Activated T-cell treated with anti-CD3 and anti-CD28 coated beads, Interleukin-2, amount 50 U/mL, for 4 hours (primary cell): ENCODE measurements around the gene MACROD2. TPM values are rescaled to one million over a fixed set of nuclear protein-coding genes. Genes with fewer than 3 reads are reported as not detected.
"Not testable (repeated sequence)": the region's sequence is repeated elsewhere in the genome, so short reads cannot be mapped to it uniquely, and the experiment has no call there.

Experiments used
- ATAC-seq, 2 donors: fragments of 200-7000 bp; cut with Tn5 transposase; one replicate each; pipeline ENCODE4 v1.10.0; 2021
- DNase-seq: peaks from one replicate; pipeline ENCODE4 v3.0.0-alpha.2; 2020
- H3K27me3 Mint-ChIP-seq: one replicate; pipeline ENCODE4 v1.8.0; 2021; ENCODE audit warnings: low read depth, mixed read lengths
- H3K36me3 Mint-ChIP-seq: one replicate; pipeline ENCODE4 v1.8.0; 2022; ENCODE audit warnings: mixed read lengths; ENCODE audit not compliant: insufficient read depth
- H3K4me1 Mint-ChIP-seq: one replicate; pipeline ENCODE4 v1.8.0; 2021; ENCODE audit warnings: low read depth, mixed read lengths
- H3K4me3 Mint-ChIP-seq: one replicate; pipeline ENCODE4 v1.8.0; 2021; ENCODE audit warnings: mild to moderate bottlenecking, moderate library complexity, mixed read lengths
- H3K9me3 Mint-ChIP-seq: one replicate; pipeline ENCODE4 v1.8.0; 2021; ENCODE audit warnings: mixed read lengths
- total RNA-seq, 3 donors: library from RNA; stranded (reverse); gene quantifications; one replicate each; pipeline ENCODE4 v1.2.1, GENCODE V29; 2021

MACROD2 gene
- total RNA-seq, 3 donors from 2014 or later = 0.10 TPM; not detected in 2

DNA sequence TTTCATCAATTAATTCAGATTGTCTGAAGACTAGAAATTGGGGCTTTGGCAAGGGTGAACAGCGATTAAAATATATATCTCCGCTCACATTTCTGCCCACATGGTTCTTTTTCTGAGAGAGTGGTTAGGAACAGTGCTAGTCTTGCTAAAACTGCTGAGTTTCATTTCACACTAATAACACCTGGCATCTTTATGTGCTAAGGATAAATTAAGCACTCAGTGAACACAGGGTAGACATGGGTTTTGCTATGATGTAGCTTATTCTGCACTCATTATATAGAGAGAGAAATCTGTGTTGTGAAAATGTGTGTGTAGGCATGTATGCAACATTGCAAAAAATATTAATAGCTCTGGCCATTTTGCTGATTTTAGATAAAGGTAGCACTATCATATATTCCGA, 965.5 kb downstream of the MACROD2 start:
- no peak overlapping the region for H3K4me3 Mint-ChIP-seq
- no peak for DNase-seq
- no peaks in the 10 kb centered on the region for H3K27me3 Mint-ChIP-seq
- no peaks in the 10 kb centered on the region for H3K4me1 Mint-ChIP-seq
- H3K36me3 Mint-ChIP-seq = no peaks in the 10 kb centered on the region
- H3K9me3 Mint-ChIP-seq = peaks cover 7% of the 10 kb centered on the region
- ATAC-seq = no peak

DNA sequence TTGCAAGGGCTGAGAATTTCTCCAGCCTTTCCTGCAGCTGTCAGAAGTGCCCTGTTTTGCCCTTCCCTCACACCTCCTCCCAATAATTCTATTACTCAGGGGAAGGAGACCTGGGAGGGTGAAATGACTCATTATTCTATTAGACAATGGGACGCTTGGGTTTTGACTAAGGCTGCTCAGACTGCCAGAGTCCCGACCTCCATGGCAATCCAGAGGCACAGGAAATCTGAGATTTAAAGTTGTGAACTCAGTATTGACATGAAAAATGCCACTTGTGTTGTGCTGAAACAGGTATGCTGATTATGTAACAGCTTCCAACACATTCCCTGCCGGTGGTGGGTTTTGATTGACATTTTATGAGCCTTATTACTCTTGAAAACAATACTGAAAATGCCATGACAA, 967.9 kb downstream of the MACROD2 start:
- no peak for DNase-seq
- H3K9me3 Mint-ChIP-seq = peaks cover 7% of the 10 kb centered on the region
- H3K4me1 Mint-ChIP-seq = no peaks in the 10 kb centered on the region
- H3K4me3 Mint-ChIP-seq = no peak overlapping the region
- H3K36me3 Mint-ChIP-seq = no peaks in the 10 kb centered on the region
- no peaks in the 10 kb centered on the region for H3K27me3 Mint-ChIP-seq
- no peak for ATAC-seq

DNA sequence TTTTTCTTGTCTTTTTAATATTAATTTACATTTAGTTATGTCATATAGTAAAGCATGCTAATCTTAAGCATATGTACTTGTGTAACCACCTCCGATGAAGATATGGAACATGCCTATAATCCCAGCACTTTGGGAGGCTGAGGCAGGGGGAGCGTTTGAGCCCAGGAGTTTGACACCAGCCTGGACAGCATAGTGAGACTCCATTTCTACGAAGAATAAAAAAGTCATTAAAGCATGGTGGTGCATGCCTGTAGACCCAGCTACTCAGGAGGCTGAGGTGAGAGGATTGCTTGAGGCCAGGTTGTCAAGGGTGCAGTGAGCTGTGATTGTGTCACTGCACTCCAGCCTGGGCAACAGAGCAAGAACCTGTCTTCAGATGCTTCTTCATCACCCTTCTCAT, 970.9 kb downstream of the MACROD2 start:
- H3K36me3 Mint-ChIP-seq = no peaks in the 10 kb centered on the region
- no peak for ATAC-seq
- no peaks in the 10 kb centered on the region for H3K4me1 Mint-ChIP-seq
- no peak for DNase-seq
- no peak overlapping the region for H3K4me3 Mint-ChIP-seq
- no peaks in the 10 kb centered on the region for H3K27me3 Mint-ChIP-seq
- H3K9me3 Mint-ChIP-seq = peaks cover 3% of the 10 kb centered on the region

DNA sequence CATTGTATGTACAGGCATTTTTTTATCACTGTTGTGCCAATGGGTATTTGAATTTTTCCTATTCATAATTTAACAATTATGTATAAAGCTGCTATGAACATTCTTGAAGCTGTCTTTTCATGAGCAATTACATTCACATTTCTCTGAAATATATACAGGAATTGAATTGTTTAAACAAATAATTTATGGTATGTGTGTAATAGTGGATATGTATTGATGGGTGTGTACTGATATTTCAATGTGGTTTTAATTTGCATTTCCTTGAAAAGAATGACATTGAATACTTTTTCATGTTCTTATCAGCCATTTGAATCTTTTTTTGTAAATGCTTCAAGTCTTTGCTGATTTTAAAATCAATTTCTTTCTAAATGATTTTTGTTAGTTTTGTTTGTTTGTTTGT, 971.5 kb downstream of the MACROD2 start:
- Mint-ChIP-seq H3K4me3 (no peak overlapping the region), H3K36me3 (no peaks in the 10 kb centered on the region), H3K9me3 (peaks cover 3% of the 10 kb centered on the region), H3K27me3 (no peaks in the 10 kb centered on the region), H3K4me1 (no peaks in the 10 kb centered on the region)
- DNase-seq (no peak), ATAC-seq (no peak)

DNA sequence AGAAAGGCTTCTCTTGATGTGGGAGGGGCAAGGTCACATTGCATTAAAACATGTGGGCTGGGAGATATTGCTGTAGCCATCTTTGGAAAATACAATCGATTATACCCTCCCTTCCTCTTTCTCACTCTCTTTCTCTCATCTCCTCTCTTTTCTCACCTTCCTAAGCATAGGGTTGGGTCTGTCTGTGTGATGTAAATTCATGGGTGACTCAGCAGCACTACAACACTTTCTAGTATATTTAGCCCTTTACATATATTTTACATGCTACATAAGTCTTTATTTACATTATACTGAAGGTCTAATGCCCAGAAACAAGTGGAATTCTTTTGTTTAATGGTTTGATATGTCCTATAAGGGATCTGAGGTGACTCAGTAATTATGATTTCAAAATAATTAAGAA, 976.9 kb downstream of the MACROD2 start:
- no peaks in the 10 kb centered on the region for H3K36me3 Mint-ChIP-seq
- peaks cover 11% of the 10 kb centered on the region for H3K9me3 Mint-ChIP-seq
- no peak for DNase-seq
- H3K4me1 Mint-ChIP-seq = no peaks in the 10 kb centered on the region
- H3K4me3 Mint-ChIP-seq = no peak overlapping the region
- H3K27me3 Mint-ChIP-seq = no peaks in the 10 kb centered on the region
- ATAC-seq = no peak

DNA sequence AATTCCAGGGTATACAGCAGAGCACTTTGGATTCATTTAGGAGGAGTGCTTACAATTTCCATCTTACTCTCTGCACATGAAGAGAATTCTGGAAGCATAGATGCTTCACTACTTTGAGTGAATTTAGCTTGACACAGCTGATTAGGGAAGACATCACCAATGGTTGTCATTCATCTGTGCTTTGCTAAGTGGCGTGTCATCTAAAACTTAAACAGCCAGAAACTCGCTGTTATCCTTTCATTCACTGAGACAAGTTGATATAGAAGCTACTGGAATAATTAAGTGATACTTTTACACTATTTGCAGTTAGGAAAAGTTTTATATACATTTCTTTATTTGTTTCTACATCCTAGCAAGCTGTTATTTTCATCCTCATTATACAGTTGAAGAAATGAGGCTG, 977.4 kb downstream of the MACROD2 start:
- no peak for ATAC-seq
- Mint-ChIP-seq H3K36me3 (no peaks in the 10 kb centered on the region), H3K4me1 (no peaks in the 10 kb centered on the region), H3K27me3 (no peaks in the 10 kb centered on the region), H3K9me3 (peaks cover 14% of the 10 kb centered on the region), H3K4me3 (no peak overlapping the region)
- DNase-seq = no peak

DNA sequence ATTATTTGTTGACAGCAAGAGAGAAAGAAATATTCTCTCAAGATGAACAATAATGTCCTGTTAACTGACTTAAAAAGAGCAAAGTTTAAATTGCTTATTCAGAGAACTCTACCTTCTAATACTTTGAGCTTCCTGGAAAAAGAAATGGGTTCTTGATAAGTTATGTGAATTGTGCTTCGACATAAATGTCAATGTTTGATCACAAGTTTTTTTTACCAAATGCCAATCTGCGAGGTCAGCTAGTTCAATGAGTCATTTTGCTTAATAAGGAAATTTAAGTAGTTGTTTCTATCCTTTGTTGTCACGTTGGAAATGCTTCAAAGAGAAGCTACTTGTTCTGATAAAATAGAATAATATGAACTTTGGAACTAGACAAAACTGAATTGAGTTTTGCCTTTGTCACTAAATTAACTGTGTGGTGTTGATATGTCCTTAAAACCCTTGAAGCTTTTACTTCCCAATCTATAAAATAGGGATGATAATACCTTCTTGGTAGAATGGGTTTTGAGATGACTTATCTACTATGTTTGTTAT, 984.2 kb downstream of the MACROD2 start:
- H3K4me1 Mint-ChIP-seq = no peaks in the 10 kb centered on the region
- ATAC-seq (no peak), DNase-seq (no peak)
- H3K4me3 Mint-ChIP-seq = no peak overlapping the region
- no peaks in the 10 kb centered on the region for H3K36me3 Mint-ChIP-seq
- H3K9me3 Mint-ChIP-seq = peaks cover 40% of the 10 kb centered on the region
- no peaks in the 10 kb centered on the region for H3K27me3 Mint-ChIP-seq

DNA sequence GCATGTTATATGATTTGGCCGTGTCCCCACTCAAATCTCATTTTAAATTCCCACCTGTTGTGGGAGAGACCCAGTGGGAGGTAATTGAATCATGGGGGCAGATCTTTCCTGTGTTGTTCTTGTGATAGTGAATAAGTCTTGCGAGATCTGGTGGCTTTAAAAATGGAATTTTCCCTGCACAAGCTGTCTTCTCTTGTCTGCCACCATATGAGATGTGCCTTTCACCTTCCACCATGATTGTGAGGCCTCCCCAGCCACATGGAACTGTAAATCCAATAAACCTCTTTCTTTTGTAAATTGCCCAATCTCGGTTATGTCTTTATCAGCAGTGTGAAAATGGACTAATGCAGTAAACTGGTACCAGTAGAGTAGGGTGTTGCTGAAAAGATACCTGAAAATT, 986.2 kb downstream of the MACROD2 start:
- H3K4me1 Mint-ChIP-seq = not testable (repeated sequence)

DNA sequence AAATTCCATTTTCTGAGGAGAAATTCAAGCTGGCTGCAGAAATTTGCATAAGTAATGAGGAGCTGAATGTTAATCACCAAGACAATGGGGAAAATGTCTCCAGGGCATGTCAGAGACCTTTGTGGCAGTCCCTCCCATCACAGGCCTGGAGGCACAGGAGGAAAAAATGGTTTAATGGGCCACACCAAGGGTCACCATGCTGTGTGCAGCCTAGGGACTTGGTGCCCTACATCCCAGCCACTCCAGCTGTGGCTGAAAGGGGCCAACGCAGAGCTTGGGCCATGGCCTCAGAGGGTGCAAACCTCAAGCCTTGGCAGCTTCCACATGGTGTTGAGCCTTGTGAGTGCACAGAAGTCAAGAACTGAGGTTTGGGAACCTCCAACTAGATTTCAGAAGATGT, 987.0 kb downstream of the MACROD2 start:
- DNase-seq = not testable (repeated sequence)

More for the DNA sequence above, 986.2 kb downstream of the MACROD2 start:
- not testable (repeated sequence) for DNase-seq, H3K4me3 Mint-ChIP-seq, H3K27me3 Mint-ChIP-seq, H3K36me3 Mint-ChIP-seq, ATAC-seq
- peaks cover 31% of the 10 kb centered on the region for H3K9me3 Mint-ChIP-seq

DNA sequence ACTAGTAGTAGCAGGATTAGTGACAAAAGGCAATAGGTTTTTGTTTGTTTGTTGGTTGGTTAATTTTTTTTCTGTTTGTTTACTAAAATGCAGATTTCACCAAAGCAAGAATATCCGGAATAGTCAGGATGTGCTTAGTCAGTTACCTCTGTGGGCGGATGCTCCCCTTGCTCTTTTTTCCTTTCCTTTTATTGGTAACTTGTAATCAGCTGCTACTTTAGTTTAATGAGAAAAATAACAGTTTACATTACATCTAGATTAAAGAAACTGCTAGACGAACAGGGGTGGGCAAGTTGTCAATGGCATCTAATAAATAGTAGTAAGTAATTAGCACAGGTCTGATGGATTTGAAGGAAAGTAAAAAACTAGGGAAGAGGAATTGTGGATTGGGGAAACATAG, 989.0 kb downstream of the MACROD2 start:
- DNase-seq (no peak), ATAC-seq (no peak)
- Mint-ChIP-seq H3K4me1 (no peaks in the 10 kb centered on the region), H3K27me3 (no peaks in the 10 kb centered on the region), H3K4me3 (no peak overlapping the region), H3K36me3 (no peaks in the 10 kb centered on the region), H3K9me3 (peaks cover 28% of the 10 kb centered on the region)

More for the DNA sequence above, 987.0 kb downstream of the MACROD2 start:
- H3K4me3 Mint-ChIP-seq, ATAC-seq, H3K36me3 Mint-ChIP-seq, H3K4me1 Mint-ChIP-seq, H3K27me3 Mint-ChIP-seq: not testable (repeated sequence)
- H3K9me3 Mint-ChIP-seq = peaks cover 31% of the 10 kb centered on the region

DNA sequence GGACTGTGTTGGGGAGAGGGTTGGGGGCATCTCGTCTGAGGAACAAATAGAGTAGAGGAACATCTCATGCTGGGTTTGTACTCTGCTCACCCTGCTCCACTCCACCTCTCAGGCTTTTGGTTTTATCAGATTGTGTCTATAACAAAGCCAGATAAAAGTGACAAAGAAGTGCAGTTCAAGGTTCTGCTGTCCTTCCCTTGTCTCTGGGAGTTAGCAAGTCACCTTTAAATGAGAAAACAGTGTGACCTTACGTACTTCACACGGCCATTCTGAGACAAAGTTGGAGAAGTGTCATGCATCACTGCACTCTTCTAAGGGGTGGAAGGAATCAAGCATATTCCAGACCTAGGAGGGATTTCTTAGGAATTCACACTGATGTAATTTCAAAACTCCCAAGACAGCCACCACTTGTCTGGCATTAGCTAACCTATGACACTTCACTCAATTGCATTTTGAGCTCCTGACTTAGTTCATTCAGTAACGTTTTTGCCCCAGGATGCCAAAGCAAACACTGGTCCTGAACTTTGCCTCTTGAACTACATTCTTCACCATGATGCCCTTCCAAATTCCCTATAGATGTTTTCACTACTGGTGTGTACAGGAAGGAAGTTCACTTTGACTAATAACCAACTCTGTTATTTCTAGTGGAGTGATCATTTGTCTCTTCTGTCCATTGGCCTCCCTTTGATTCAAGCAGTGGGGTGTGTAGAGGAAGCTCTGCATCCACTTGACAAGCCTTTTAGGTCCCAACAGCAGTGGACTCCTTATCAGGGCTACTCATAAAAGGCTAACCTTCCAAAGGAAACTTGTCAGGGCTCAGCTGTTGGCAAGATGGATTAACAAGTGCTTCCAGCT, 989.7 kb downstream of the MACROD2 start:
- DNase-seq (no peak), ATAC-seq (no peak)
- peaks cover 28% of the 10 kb centered on the region for H3K9me3 Mint-ChIP-seq
- H3K27me3 Mint-ChIP-seq = no peaks in the 10 kb centered on the region
- H3K4me3 Mint-ChIP-seq = no peak overlapping the region
- H3K36me3 Mint-ChIP-seq = no peaks in the 10 kb centered on the region
- H3K4me1 Mint-ChIP-seq = no peaks in the 10 kb centered on the region

DNA sequence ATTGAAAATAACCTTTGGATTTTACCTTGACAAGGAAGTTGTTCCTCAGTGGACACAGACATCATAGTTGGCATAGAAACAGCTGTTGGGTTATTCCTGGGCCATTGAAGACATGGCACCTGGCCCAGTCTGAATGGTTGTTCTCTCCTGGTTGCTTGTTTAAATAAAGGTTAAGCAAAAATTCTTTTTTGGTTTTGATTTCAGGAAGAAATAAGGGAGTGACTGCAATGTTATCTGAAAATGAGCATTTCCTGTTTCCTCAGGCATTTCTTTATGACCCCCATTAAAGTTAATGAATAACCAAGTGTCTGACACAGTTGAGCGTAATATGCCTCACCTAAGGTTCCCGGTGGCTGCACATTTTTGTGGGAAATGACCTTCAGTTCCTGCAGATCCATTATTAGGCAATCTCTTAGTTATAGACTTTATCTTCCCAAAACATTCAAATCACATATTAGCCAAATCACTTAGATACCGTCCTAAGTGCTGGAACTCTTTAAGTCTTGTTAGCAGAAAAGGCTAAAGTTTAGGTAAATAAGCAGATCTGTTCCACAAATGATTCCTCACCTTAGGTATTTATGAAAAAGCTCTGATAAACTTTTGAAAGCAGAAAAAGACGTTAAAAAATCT, 990.8 kb downstream of the MACROD2 start:
- DNase-seq = no peak
- Mint-ChIP-seq H3K36me3 (no peaks in the 10 kb centered on the region), H3K9me3 (peaks cover 28% of the 10 kb centered on the region), H3K27me3 (no peaks in the 10 kb centered on the region), H3K4me1 (no peaks in the 10 kb centered on the region), H3K4me3 (no peak overlapping the region)
- no peak for ATAC-seq

DNA sequence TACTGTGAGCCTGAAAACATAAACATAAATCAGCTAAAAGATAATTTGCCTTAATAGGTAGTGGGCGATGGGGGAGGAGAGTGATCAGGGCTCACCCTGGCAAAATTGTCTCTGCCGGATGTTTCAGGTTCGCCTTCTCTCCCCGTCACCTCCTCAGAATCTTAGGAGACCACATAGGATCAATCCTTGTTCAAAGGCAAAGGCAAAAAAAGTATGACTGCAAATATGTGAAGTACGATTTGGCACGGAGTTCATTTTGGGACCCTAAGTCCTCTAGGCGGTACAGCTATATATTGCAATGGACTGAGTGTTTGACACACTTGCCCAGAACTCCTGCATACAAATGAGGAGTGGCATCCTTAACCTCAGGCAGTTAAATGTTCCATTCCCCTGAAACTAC, 991.3 kb downstream of the MACROD2 start:
- Mint-ChIP-seq H3K36me3 (no peaks in the 10 kb centered on the region), H3K9me3 (peaks cover 23% of the 10 kb centered on the region)

DNA sequence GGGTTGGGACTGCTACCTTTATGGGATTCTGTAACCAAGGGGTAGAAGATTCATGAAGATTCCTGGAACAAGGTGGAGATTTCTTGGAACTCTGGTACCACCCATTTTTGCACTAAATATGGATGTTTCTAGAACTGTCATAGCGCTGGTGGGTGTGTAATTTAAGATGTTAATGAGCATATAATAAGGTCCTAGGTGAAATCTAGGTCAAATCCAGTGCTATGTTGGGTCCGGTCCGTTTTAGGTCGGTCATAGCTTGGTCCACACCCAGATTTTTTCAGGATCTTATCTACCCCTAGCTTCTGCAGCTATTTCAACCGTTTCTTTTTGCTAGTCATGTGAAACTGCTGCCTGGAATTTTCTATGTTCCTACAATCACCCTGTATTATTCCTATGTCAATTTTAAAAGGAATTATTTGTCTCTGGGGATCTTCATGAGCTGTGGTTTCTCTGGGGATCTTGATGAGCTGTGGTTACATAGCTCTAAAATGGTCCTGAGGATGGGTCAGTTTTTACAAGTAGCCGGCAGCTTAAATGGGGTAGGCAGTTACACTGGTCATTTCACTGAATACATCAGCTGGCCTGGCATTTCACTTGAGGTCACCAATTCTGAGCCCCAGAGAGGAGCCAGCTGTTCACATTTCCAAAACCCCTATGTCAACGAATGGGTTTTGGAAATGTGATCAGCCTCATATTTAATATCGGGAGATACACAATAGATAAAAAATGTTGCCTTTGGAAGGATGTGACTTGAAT, 994.4 kb downstream of the MACROD2 start:
- ATAC-seq (no peak), DNase-seq (no peak)
- no peaks in the 10 kb centered on the region for H3K9me3 Mint-ChIP-seq
- H3K4me1 Mint-ChIP-seq = no peaks in the 10 kb centered on the region
- H3K4me3 Mint-ChIP-seq = no peak overlapping the region
- H3K27me3 Mint-ChIP-seq = no peaks in the 10 kb centered on the region
- no peaks in the 10 kb centered on the region for H3K36me3 Mint-ChIP-seq

More for the DNA sequence above, 991.3 kb downstream of the MACROD2 start:
- Mint-ChIP-seq H3K27me3 (no peaks in the 10 kb centered on the region), H3K4me3 (no peak overlapping the region), H3K4me1 (no peaks in the 10 kb centered on the region)
- no peak for DNase-seq
- ATAC-seq = no peak
